Activated CD8-positive, alpha-beta memory T cell treated with anti-CD3 and anti-CD28 coated beads for 4 hours (primary cell): ENCODE measurements around the gene ABHD4.
"Not testable (repeated sequence)": the region's sequence is repeated elsewhere in the genome, so short reads cannot be mapped to it uniquely, and the experiment has no call there.

Experiments used
- DNase-seq, 2 donors: peaks; one replicate each; pipeline ENCODE4 v3.0.0-alpha.2; 2020; ENCODE audit warnings: low read depth in 2 of 2

Gene ABHD4

GRCh38 chr14:22561661-22562579 lies 36.2 kb upstream of the ABHD4 start:
- DNase-seq = peak; percentile 59 to 70

GRCh38 chr14:22563987-22564386 lies 34.1 kb upstream of the ABHD4 start:
- DNase-seq = no peak

- no peak for DNase-seq
Measured at GRCh38 chr14:22564463-22564862, 33.6 kb upstream of the ABHD4 start.

GRCh38 chr14:22565391-22565945 lies 32.6 kb upstream of the ABHD4 start:
- no peak for DNase-seq

GRCh38 chr14:22566266-22566665 lies 31.8 kb upstream of the ABHD4 start:
- DNase-seq = not testable (repeated sequence)

GRCh38 chr14:22566845-22567244 lies 31.3 kb upstream of the ABHD4 start:
- DNase-seq = no peak

GRCh38 chr14:22567437-22567836 lies 30.7 kb upstream of the ABHD4 start:
- DNase-seq = no peak

GRCh38 chr14:22569106-22569736 lies 28.9 kb upstream of the ABHD4 start:
- DNase-seq = no peak

GRCh38 chr14:22569737-22570131 lies 28.4 kb upstream of the ABHD4 start:
- no peak for DNase-seq

GRCh38 chr14:22570132-22570949 lies 27.8 kb upstream of the ABHD4 start:
- peak; percentile 70 to 83 for DNase-seq

- DNase-seq = no peak
Measured at GRCh38 chr14:22572562-22573058, 25.5 kb upstream of the ABHD4 start.

- no peak for DNase-seq
Measured at GRCh38 chr14:22573804-22574203, 24.3 kb upstream of the ABHD4 start.

GRCh38 chr14:22577334-22577908 lies 20.7 kb upstream of the ABHD4 start:
- no peak for DNase-seq

GRCh38 chr14:22579236-22579635 lies 18.9 kb upstream of the ABHD4 start:
- DNase-seq = no peak

GRCh38 chr14:22579881-22580280 lies 18.2 kb upstream of the ABHD4 start:
- DNase-seq = no peak

GRCh38 chr14:22580625-22581024 lies 17.5 kb upstream of the ABHD4 start:
- no peak for DNase-seq

GRCh38 chr14:22583994-22584393 lies 14.1 kb upstream of the ABHD4 start:
- DNase-seq = no peak

GRCh38 chr14:22587247-22587646 lies 10.9 kb upstream of the ABHD4 start:
- no peak for DNase-seq

- DNase-seq = not testable (repeated sequence)
Measured at GRCh38 chr14:22587677-22588422, 10.2 kb upstream of the ABHD4 start.

GRCh38 chr14:22588526-22589095 lies 9.5 kb upstream of the ABHD4 start:
- DNase-seq = no peak
